Loucy (cell line): ENCODE results near the gene LCA5.

Experiments
- H2AFZ ChIP-seq: fragments of 200-600 bp; sonication (generic); 2 replicates; pipeline ENCODE4 v1.6.0; 2016; ENCODE audit warnings: antibody characterized with exemption, mild to moderate bottlenecking, low read length, moderate library complexity
- H3F3A ChIP-seq: fragments of 200-600 bp; 2 replicates; pipeline ENCODE4 v1.6.0; 2016; ENCODE audit warnings: antibody characterized with exemption, low read depth, mild to moderate bottlenecking
- H3K27me3 ChIP-seq: fragments of 200-600 bp; sonication (generic); 2 replicates; pipeline ENCODE4 v1.6.1; 2014; ENCODE audit warnings: low read length, mild to moderate bottlenecking; ENCODE audit not compliant: insufficient read depth, poor library complexity, severe bottlenecking
- H3K36me3 ChIP-seq: fragments of 200-600 bp; sonication (generic); 2 replicates; pipeline ENCODE4 v1.6.1; 2016; ENCODE audit warnings: low read length; ENCODE audit not compliant: insufficient read depth
- H3K4me1 ChIP-seq: fragments of 200-600 bp; sonication (generic); 2 replicates; pipeline ENCODE4 v1.5.1; 2014; ENCODE audit warnings: low read length, mild to moderate bottlenecking; ENCODE audit not compliant: insufficient read depth, poor library complexity, severe bottlenecking
- H3K4me2 ChIP-seq: fragments of 200-600 bp; sonication (generic); 2 replicates; pipeline ENCODE4 v1.6.0; 2014; ENCODE audit warnings: antibody characterized with exemption, low read length, low read depth, mild to moderate bottlenecking; ENCODE audit not compliant: poor library complexity, severe bottlenecking
- H3K4me3 ChIP-seq: fragments of 200-600 bp; sonication (generic); 2 replicates; pipeline ENCODE4 v1.5.1; 2014; ENCODE audit warnings: low read length, mild to moderate bottlenecking, mixed read lengths; ENCODE audit not compliant: poor library complexity, severe bottlenecking
- H3K79me2 ChIP-seq: fragments of 200-600 bp; sonication (generic); 2 replicates; pipeline ENCODE4 v1.6.1; 2014; ENCODE audit warnings: low read length; ENCODE audit not compliant: insufficient read depth
- H3K9ac ChIP-seq: fragments of 200-600 bp; sonication (generic); 2 replicates; pipeline ENCODE4 v1.6.0; 2014; ENCODE audit warnings: mild to moderate bottlenecking, low read depth, low read length, moderate library complexity; ENCODE audit not compliant: poor library complexity, severe bottlenecking
- H3K9me2 ChIP-seq: fragments of 200-600 bp; sonication (generic); replicated peaks from 2 replicates; pipeline ENCODE4 v1.6.1; 2016; ENCODE audit warnings: low read depth, low read length, mixed read lengths
- H3K9me3 ChIP-seq: fragments of 200-600 bp; sonication (generic); 2 replicates; pipeline ENCODE4 v1.6.1; 2014; ENCODE audit warnings: mild to moderate bottlenecking, antibody characterized with exemption, low read length, low read depth; ENCODE audit not compliant: insufficient read depth
- H4K20me1 ChIP-seq: fragments of 200-600 bp; sonication (generic); 2 replicates; pipeline ENCODE4 v1.6.0; 2014; ENCODE audit warnings: antibody characterized with exemption, low read length, mild to moderate bottlenecking; ENCODE audit not compliant: insufficient read depth, poor library complexity, severe bottlenecking
- EZH2phosphoT487 ChIP-seq: fragments of 200-600 bp; IDR thresholded peaks from 2 replicates; pipeline ENCODE4 v1.6.1; 2018; ENCODE audit warnings: antibody characterized with exemption, mild to moderate bottlenecking, moderate library complexity, borderline replicate concordance
- TF ChIP-seq, protein P1 (sequence below): fragments of 200-600 bp; sonication (generic); conservative IDR thresholded peaks from 2 replicates; pipeline ENCODE4 v1.5.1; 2014; ENCODE audit warnings: mild to moderate bottlenecking, antibody characterized with exemption, low read length

LCA5 gene

GRCh38 chr6:79515436-79515835, 21.8 kb downstream of the LCA5 start:
- H2AFZ ChIP-seq, result no peak overlapping the region
- no peaks in the 10 kb centered on the region for H3K36me3 ChIP-seq
- H3K9me3 ChIP-seq, result no peaks in the 10 kb centered on the region
- H3K9ac ChIP-seq, result no peak overlapping the region
- no peak overlapping the region for H3K4me3 ChIP-seq
- H3K27me3 ChIP-seq, result no peaks in the 10 kb centered on the region
- H4K20me1 ChIP-seq, result no peaks in the 10 kb centered on the region
- H3F3A ChIP-seq, result no peaks in the 10 kb centered on the region
- 0 out of 2 replicates have a peak, but pooled peaks cover 3% of the 10 kb centered on the region for H3K9me2 ChIP-seq
- no peaks in the 10 kb centered on the region for H3K79me2 ChIP-seq
- TF ChIP-seq EZH2phosphoT487, result no peak
- TF ChIP-seq, protein P1, sequence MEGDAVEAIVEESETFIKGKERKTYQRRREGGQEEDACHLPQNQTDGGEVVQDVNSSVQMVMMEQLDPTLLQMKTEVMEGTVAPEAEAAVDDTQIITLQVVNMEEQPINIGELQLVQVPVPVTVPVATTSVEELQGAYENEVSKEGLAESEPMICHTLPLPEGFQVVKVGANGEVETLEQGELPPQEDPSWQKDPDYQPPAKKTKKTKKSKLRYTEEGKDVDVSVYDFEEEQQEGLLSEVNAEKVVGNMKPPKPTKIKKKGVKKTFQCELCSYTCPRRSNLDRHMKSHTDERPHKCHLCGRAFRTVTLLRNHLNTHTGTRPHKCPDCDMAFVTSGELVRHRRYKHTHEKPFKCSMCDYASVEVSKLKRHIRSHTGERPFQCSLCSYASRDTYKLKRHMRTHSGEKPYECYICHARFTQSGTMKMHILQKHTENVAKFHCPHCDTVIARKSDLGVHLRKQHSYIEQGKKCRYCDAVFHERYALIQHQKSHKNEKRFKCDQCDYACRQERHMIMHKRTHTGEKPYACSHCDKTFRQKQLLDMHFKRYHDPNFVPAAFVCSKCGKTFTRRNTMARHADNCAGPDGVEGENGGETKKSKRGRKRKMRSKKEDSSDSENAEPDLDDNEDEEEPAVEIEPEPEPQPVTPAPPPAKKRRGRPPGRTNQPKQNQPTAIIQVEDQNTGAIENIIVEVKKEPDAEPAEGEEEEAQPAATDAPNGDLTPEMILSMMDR, result no peak
- H3K4me1 ChIP-seq, result no peaks in the 10 kb centered on the region
- H3K4me2 ChIP-seq, result no peak overlapping the region

DNA sequence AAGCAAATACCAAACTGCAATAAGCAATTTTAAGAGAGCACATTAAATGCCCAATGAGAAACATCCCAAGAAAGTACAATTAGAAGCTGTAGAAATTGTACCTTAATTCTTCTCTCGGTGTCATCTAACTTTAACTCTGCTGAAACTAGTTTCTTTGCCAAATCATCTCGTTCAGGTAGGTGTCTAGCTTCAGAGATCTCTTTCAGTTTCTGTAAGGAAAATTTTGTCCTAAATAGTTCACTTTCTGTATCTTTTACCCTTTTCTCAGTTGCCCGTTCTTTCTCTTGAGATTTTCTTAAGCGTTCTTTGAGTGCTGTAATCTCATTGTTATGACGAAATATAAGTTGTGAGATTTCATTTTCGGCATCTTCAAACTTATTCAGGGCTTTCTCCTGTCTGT, 24.1 kb downstream of the LCA5 start:
- Histone ChIP-seq H3F3A (no peaks in the 10 kb centered on the region), H4K20me1 (no peaks in the 10 kb centered on the region), H3K27me3 (no peaks in the 10 kb centered on the region), H3K4me2 (no peak overlapping the region), H2AFZ (no peak overlapping the region), H3K79me2 (no peaks in the 10 kb centered on the region), H3K9ac (no peak overlapping the region), H3K9me2 (0 out of 2 replicates have a peak, but pooled peaks cover 3% of the 10 kb centered on the region), H3K36me3 (no peaks in the 10 kb centered on the region), H3K4me3 (no peak overlapping the region), H3K4me1 (no peaks in the 10 kb centered on the region), H3K9me3 (no peaks in the 10 kb centered on the region)
- no peak for TF ChIP-seq EZH2phosphoT487
- TF ChIP-seq, protein P1, result no peak

GRCh38 chr6:79512014-79512413, 25.2 kb downstream of the LCA5 start:
- no peak overlapping the region for H3K9ac ChIP-seq
- H3K27me3 ChIP-seq, result no peaks in the 10 kb centered on the region
- no peaks in the 10 kb centered on the region for H3K36me3 ChIP-seq
- no peaks in the 10 kb centered on the region for H3K4me1 ChIP-seq
- H3K9me2 ChIP-seq, result 0 out of 2 replicates have a peak, but pooled peaks cover 3% of the 10 kb centered on the region
- no peak overlapping the region for H2AFZ ChIP-seq
- no peaks in the 10 kb centered on the region for H3F3A ChIP-seq
- H4K20me1 ChIP-seq, result no peaks in the 10 kb centered on the region
- H3K79me2 ChIP-seq, result no peaks in the 10 kb centered on the region
- TF ChIP-seq EZH2phosphoT487, result no peak
- TF ChIP-seq, protein P1, result no peak
- no peak overlapping the region for H3K4me3 ChIP-seq
- no peak overlapping the region for H3K4me2 ChIP-seq
- no peaks in the 10 kb centered on the region for H3K9me3 ChIP-seq
